ENCODE results near the gene UBASH3B. TPM values are rescaled to one million over a fixed set of nuclear protein-coding genes. Genes with fewer than 3 reads are reported as not detected.

Gene UBASH3B
- total and polyA plus RNA-seq, 11 donors: 0.72 to 19.0 (median 1.7) TPM

- no peak for ATAC-seq
- 65 to 91% (median 83%) methylated on average over 4 of the region's 4 CpGs for WGBS, 4 donors
- Histone ChIP-seq H3K4me1 (peaks cover 0 to 8% (median 0%) of the 10 kb centered on the region in 12 donors), H3K9me3 (no peaks in the 10 kb centered on the region), H3K4me3 (no peak overlapping the region), H3K27me3 (no peaks in the 10 kb centered on the region), H3K27ac (no peak overlapping the region), H3K36me3 (no peaks in the 10 kb centered on the region)
- TF ChIP-seq, protein P1, sequence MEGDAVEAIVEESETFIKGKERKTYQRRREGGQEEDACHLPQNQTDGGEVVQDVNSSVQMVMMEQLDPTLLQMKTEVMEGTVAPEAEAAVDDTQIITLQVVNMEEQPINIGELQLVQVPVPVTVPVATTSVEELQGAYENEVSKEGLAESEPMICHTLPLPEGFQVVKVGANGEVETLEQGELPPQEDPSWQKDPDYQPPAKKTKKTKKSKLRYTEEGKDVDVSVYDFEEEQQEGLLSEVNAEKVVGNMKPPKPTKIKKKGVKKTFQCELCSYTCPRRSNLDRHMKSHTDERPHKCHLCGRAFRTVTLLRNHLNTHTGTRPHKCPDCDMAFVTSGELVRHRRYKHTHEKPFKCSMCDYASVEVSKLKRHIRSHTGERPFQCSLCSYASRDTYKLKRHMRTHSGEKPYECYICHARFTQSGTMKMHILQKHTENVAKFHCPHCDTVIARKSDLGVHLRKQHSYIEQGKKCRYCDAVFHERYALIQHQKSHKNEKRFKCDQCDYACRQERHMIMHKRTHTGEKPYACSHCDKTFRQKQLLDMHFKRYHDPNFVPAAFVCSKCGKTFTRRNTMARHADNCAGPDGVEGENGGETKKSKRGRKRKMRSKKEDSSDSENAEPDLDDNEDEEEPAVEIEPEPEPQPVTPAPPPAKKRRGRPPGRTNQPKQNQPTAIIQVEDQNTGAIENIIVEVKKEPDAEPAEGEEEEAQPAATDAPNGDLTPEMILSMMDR (IDR thresholded peaks at IDR 0.05): no peak
- TF ChIP-seq POLR2A (IDR thresholded peaks at IDR 0.05): no peak
- no peak for DNase-seq
- intact Hi-C loops (cut with DNase I): no loop called here
Measured at GRCh38 chr11:122682464-122682863, 26.9 kb downstream of the UBASH3B start.

- DNase-seq (no peak), ATAC-seq (no peak)
- H3K4me3 ChIP-seq: no peak overlapping the region
- TF ChIP-seq, protein P1 (IDR thresholded peaks at IDR 0.05): no peak
- no peak for TF ChIP-seq POLR2A (IDR thresholded peaks at IDR 0.05)
- H3K9me3 ChIP-seq: no peaks in the 10 kb centered on the region
- intact Hi-C loops (cut with DNase I): loop anchor here in 1 of 10 donors (5.0 kb wide), 1 partner anchor 37 kb away; no protein-coding TSS in a partner anchor
- no peaks in the 10 kb centered on the region for H3K27me3 ChIP-seq
- no peak overlapping the region for H3K27ac ChIP-seq
- WGBS, 4 donors: 76 to 89% (median 78%) methylated on average over 2 of the region's 2 CpGs
- peaks cover 0 to 8% (median 0%) of the 10 kb centered on the region in 12 donors for H3K4me1 ChIP-seq
- H3K36me3 ChIP-seq: no peaks in the 10 kb centered on the region
Measured at GRCh38 chr11:122685041-122685440, 29.5 kb downstream of the UBASH3B start.

DNA sequence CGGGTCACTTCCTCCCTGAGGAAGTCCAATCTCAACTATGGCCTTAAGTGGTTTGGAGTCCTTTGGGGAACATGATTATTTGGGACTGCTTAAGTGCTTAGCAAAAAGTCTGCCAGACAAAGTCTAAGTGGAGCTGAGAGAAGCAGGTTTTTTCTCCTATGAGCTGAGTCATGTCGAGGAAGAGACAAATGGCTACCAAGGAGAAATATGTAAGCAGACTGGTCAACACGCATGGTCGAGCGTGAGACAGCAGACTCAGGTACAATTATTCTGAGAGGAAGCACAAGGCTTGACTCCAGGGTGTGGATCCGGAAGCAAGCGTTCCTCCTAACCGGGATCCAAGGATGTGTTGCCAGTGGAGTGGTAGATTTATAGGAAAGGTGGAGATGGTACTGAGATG lies 30.6 kb downstream of the UBASH3B start:
- WGBS, 4 donors: 60 to 75% (median 65%) methylated on average over 8 of the region's 8 CpGs
- no peaks in the 10 kb centered on the region for H3K9me3 ChIP-seq
- H3K27me3 ChIP-seq: no peaks in the 10 kb centered on the region
- no peaks in the 10 kb centered on the region for H3K36me3 ChIP-seq
- TF ChIP-seq POLR2A (IDR thresholded peaks at IDR 0.05): no peak
- TF ChIP-seq, protein P1 (IDR thresholded peaks at IDR 0.05): no peak
- DNase-seq: no peak
- intact Hi-C loops (cut with DNase I): loop anchor here in 1 of 10 donors (5.0 kb wide), 1 partner anchor 36 kb away; no protein-coding TSS in a partner anchor
- peaks cover 0 to 16% (median 2%) of the 10 kb centered on the region in 12 donors for H3K4me1 ChIP-seq
- no peak overlapping the region for H3K4me3 ChIP-seq
- ATAC-seq: no peak
- peak overlapping the region in 1 of 12 donors; percentile 34 for H3K27ac ChIP-seq

GRCh38 chr11:122690384-122690783 lies 34.9 kb downstream of the UBASH3B start:
- Histone ChIP-seq H3K27ac (peak overlapping the region in 11 of 12 donors; percentile 34 to 81 (median 65)), H3K36me3 (no peaks in the 10 kb centered on the region), H3K4me3 (peak overlapping the region in 9 of 12 donors; percentile 4 to 53 (median 34)), H3K4me1 (peaks cover 0 to 32% (median 14%) of the 10 kb centered on the region in 12 donors), H3K27me3 (no peaks in the 10 kb centered on the region), H3K9me3 (no peaks in the 10 kb centered on the region)
- no peak for DNase-seq
- WGBS, 4 donors: 79 to 96% (median 85%) methylated on average over 7 of the region's 7 CpGs
- no peak for TF ChIP-seq POLR2A (IDR thresholded peaks at IDR 0.05)
- TF ChIP-seq, protein P1 (IDR thresholded peaks at IDR 0.05): no peak
- intact Hi-C loops (cut with DNase I): loop anchor here in 3 of 10 donors (2.0 to 10.0 kb wide), 3 partner anchors 33 to 54 kb away; partner anchors contain the start of gene UBASH3B (in 1 of the 3)
- peak in 1 of 4 donors; percentile 16 for ATAC-seq
